Measurements from ENCODE around the gene GSG1L.

GSG1L gene

GRCh38 chr16:28062261-28062846, 1.2 kb downstream of the GSG1L start:
- DNase-seq, result no peak

- no peak for DNase-seq
Observed at GRCh38 chr16:28061352-28062101, 2.0 kb downstream of the GSG1L start.

GRCh38 chr16:28059841-28060575, 3.5 kb downstream of the GSG1L start:
- no peak for DNase-seq

- no peak for DNase-seq
Observed at GRCh38 chr16:28058839-28059589, 4.5 kb downstream of the GSG1L start.

- DNase-seq, result no peak
Observed at GRCh38 chr16:28057949-28058348, 5.6 kb downstream of the GSG1L start.

- DNase-seq, result no peak
Observed at GRCh38 chr16:28053461-28053860, 10.1 kb downstream of the GSG1L start.

- DNase-seq, result no peak
Observed at GRCh38 chr16:28052274-28053128, 11.0 kb downstream of the GSG1L start.

GRCh38 chr16:28051486-28051885, 12.0 kb downstream of the GSG1L start:
- no peak for DNase-seq

GRCh38 chr16:28042811-28043210, 20.7 kb downstream of the GSG1L start:
- no peak for DNase-seq

GRCh38 chr16:28041615-28042014, 21.9 kb downstream of the GSG1L start:
- DNase-seq, result no peak

- DNase-seq, result no peak
Observed at GRCh38 chr16:28040039-28040438, 23.5 kb downstream of the GSG1L start.

GRCh38 chr16:28039493-28039892, 24.0 kb downstream of the GSG1L start:
- DNase-seq, result no peak

GRCh38 chr16:28038409-28038808, 25.1 kb downstream of the GSG1L start:
- no peak for DNase-seq

- DNase-seq, result no peak
Observed at GRCh38 chr16:28035866-28036393, 27.6 kb downstream of the GSG1L start.

GRCh38 chr16:28033870-28034269, 29.6 kb downstream of the GSG1L start:
- no peak for DNase-seq

- no peak for DNase-seq
Observed at GRCh38 chr16:28029387-28030002, 34.0 kb downstream of the GSG1L start.

- no peak for DNase-seq
Observed at GRCh38 chr16:28027055-28027454, 36.5 kb downstream of the GSG1L start.

GRCh38 chr16:28025631-28026030, 37.9 kb downstream of the GSG1L start:
- no peak for DNase-seq

- no peak for DNase-seq
Observed at GRCh38 chr16:28019218-28019617, 44.3 kb downstream of the GSG1L start.

- no peak for DNase-seq
Observed at GRCh38 chr16:28014851-28015250, 48.7 kb downstream of the GSG1L start.

- no peak for DNase-seq
Observed at GRCh38 chr16:28013878-28014277, 49.6 kb downstream of the GSG1L start.

- no peak for DNase-seq
Observed at GRCh38 chr16:28013392-28013791, 50.1 kb downstream of the GSG1L start.
